ENCODE results near the gene OSM. TPM values are rescaled to one million over a fixed set of nuclear protein-coding genes. Genes with fewer than 3 reads are reported as not detected.
A peak's percentile ranks its signal among the peaks of the same experiment; 100 is the strongest.

The OSM gene
- total RNA-seq, 1 experiment from 2014 or later, result not detected

DNA sequence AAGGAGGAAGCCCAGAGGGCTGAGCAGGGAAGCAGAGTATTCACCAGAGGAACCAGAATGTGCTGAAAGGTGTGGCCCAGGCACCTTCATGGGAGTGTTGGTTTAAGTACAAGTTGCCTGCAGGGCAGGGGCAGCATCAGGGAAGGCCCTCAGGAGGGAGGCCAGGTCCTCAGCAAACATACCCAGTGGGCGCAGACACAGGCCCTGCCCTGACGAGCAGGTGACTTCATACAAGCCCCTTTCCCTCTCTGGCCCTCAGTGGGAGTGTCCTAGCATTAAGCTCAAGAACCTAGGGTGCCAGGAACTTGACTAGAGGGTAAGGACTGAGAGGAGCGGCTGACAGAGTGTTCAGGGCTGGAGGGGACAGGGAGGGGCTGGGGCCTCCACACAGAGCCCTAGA is 30.2 kb upstream of the OSM start:
- H3K27ac Mint-ChIP-seq (ENCODE audit: unreplicated experiment), result peak overlapping the region; percentile 39

GRCh38 chr22:30296324-30296723 is 29.7 kb upstream of the OSM start:
- TF ChIP-seq CTCF (IDR thresholded peaks at IDR 0.05; ENCODE audit: unreplicated experiment), result no peak
- CTCF ChIA-PET, result interaction anchor here (0.5 kb wide), 1 partner anchor 481 kb away, joined by 3 read pairs; no protein-coding TSS in a partner anchor
- intact Hi-C loops (cut with micrococcal nuclease; ENCODE audit: unreplicated experiment), result no loop called here
- peaks cover 59% of the 10 kb centered on the region for H3K36me3 Mint-ChIP-seq (ENCODE audit: insufficient read depth, unreplicated experiment)
- no peak overlapping the region for H3K4me3 Mint-ChIP-seq (ENCODE audit: low read depth, unreplicated experiment)
- no peak overlapping the region for H3K27ac Mint-ChIP-seq (ENCODE audit: unreplicated experiment)
- DNase-seq, result no peak
- H3K27me3 Mint-ChIP-seq (ENCODE audit: unreplicated experiment), result no peaks in the 10 kb centered on the region
- BruUV-seq (replicated peaks), result no TSS peak
- H3K9me3 Mint-ChIP-seq (ENCODE audit: low read depth, unreplicated experiment), result no peaks in the 10 kb centered on the region
- peaks cover 26% of the 10 kb centered on the region for H3K4me1 Mint-ChIP-seq (ENCODE audit: low read depth, unreplicated experiment)

More for the DNA sequence above, 30.2 kb upstream of the OSM start:
- Mint-ChIP-seq H3K4me3 (ENCODE audit: low read depth, unreplicated experiment) (no peak overlapping the region), H3K27me3 (ENCODE audit: unreplicated experiment) (no peaks in the 10 kb centered on the region), H3K9me3 (ENCODE audit: low read depth, unreplicated experiment) (no peaks in the 10 kb centered on the region), H3K4me1 (ENCODE audit: low read depth, unreplicated experiment) (peaks cover 31% of the 10 kb centered on the region), H3K36me3 (ENCODE audit: insufficient read depth, unreplicated experiment) (peaks cover 56% of the 10 kb centered on the region)
- CTCF ChIA-PET, result no interaction called here
- TF ChIP-seq CTCF (IDR thresholded peaks at IDR 0.05; ENCODE audit: unreplicated experiment), result no peak
- DNase-seq, result no peak
- no TSS peak for BruUV-seq (replicated peaks)
- intact Hi-C loops (cut with micrococcal nuclease; ENCODE audit: unreplicated experiment), result no loop called here

- no TSS peak for BruUV-seq (replicated peaks)
- H3K36me3 Mint-ChIP-seq (ENCODE audit: insufficient read depth, unreplicated experiment), result peaks cover 52% of the 10 kb centered on the region
- no peak for DNase-seq
- H3K4me3 Mint-ChIP-seq (ENCODE audit: low read depth, unreplicated experiment), result no peak overlapping the region
- no peaks in the 10 kb centered on the region for H3K9me3 Mint-ChIP-seq (ENCODE audit: low read depth, unreplicated experiment)
- H3K27ac Mint-ChIP-seq (ENCODE audit: unreplicated experiment), result no peak overlapping the region
- CTCF ChIA-PET, result interaction anchor here (0.5 kb wide), 1 partner anchor 482 kb away, joined by 3 read pairs; no protein-coding TSS in a partner anchor
- peaks cover 22% of the 10 kb centered on the region for H3K4me1 Mint-ChIP-seq (ENCODE audit: low read depth, unreplicated experiment)
- TF ChIP-seq CTCF (IDR thresholded peaks at IDR 0.05; ENCODE audit: unreplicated experiment), result no peak
- intact Hi-C loops (cut with micrococcal nuclease; ENCODE audit: unreplicated experiment), result no loop called here
- H3K27me3 Mint-ChIP-seq (ENCODE audit: unreplicated experiment), result no peaks in the 10 kb centered on the region
These were observed 28.9 kb upstream of the OSM start for GRCh38 chr22:30295576-30295975.

DNA sequence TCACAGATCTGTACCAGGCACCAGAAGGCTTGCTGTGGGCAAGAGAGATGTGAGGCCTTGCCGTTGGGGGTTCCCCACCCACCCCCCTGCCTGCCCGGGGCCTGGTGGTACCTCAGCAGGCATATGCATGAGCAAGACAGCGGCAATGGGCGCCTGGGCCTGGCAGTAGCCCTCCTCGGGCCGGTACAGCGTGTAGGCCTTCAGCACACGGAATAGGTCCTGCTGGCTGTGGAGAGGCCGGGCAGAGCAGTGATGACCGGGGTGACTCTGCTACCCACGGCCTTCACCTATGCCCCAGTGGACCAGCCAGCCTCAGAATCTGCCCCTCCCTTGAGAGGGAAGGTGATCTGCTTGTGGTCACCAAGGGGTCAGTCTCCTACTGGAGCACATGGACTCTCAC is 28.2 kb upstream of the OSM start:
- Mint-ChIP-seq H3K4me1 (ENCODE audit: low read depth, unreplicated experiment) (peaks cover 30% of the 10 kb centered on the region), H3K4me3 (ENCODE audit: low read depth, unreplicated experiment) (no peak overlapping the region), H3K9me3 (ENCODE audit: low read depth, unreplicated experiment) (no peaks in the 10 kb centered on the region), H3K36me3 (ENCODE audit: insufficient read depth, unreplicated experiment) (peaks cover 55% of the 10 kb centered on the region), H3K27ac (ENCODE audit: unreplicated experiment) (no peak overlapping the region), H3K27me3 (ENCODE audit: unreplicated experiment) (no peaks in the 10 kb centered on the region)
- no peak for TF ChIP-seq CTCF (IDR thresholded peaks at IDR 0.05; ENCODE audit: unreplicated experiment)
- CTCF ChIA-PET, result interaction anchor here (0.6 kb wide), 1 partner anchor 17 kb away, joined by 5 read pairs; no protein-coding TSS in a partner anchor
- BruUV-seq (replicated peaks), result no TSS peak
- intact Hi-C loops (cut with micrococcal nuclease; ENCODE audit: unreplicated experiment), result no loop called here
- no peak for DNase-seq
